ENCODE measurements around the gene EFNA1.
A peak's percentile ranks its signal among the peaks of the same experiment; 100 is the strongest.

EFNA1 gene

DNA sequence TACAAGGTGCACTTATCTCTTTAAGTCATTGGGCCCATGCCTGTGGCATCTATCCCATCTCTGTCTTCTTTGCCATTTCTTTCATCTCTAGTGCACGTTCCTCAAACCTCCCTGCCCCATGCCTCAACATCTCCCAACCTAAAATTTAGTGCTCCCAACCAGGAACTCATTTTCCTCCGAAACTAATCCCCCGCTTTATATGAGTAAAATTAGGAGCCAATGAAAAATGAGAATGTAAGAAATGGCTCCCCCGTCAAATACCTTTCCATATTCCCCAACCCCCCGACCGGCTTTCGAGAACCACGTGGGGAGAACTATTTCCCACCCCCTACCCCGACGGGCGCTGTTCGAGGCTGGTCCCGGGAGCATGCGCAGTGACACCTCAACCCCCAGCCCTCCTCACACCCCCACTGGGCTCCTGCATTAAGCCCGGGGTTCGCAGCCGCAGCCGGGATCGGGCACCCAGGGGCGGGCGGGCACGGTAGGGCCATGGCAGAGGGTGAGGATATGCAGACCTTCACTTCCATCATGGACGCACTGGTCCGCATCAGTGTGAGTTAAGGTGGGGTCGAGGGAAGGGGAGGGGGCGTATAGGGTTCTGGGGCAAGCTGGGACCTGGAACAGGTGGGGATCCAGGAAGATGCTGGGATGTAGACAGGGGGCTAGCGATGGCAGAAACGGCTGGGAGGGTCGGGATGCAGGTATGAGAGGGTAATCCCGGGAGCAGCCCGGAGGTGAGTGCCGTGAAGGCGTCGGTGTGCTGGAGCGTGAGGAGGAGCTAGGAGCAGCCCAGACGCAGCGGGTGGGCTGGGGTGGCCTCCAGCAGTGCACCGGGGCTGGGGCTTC lies 46.0 kb downstream of the EFNA1 start, which contains the start of gene TRIM46:
Gene TRIM46 (plus strand): TSS at position 372 of the 846 bp plus-strand sequence. CDS start 118 bp downstream, at position 490.
- peak within 1 kb of the TSS; percentile 80 for H3K4me3 ChIP-seq (ENCODE audit: low read depth, low read length)

DNA sequence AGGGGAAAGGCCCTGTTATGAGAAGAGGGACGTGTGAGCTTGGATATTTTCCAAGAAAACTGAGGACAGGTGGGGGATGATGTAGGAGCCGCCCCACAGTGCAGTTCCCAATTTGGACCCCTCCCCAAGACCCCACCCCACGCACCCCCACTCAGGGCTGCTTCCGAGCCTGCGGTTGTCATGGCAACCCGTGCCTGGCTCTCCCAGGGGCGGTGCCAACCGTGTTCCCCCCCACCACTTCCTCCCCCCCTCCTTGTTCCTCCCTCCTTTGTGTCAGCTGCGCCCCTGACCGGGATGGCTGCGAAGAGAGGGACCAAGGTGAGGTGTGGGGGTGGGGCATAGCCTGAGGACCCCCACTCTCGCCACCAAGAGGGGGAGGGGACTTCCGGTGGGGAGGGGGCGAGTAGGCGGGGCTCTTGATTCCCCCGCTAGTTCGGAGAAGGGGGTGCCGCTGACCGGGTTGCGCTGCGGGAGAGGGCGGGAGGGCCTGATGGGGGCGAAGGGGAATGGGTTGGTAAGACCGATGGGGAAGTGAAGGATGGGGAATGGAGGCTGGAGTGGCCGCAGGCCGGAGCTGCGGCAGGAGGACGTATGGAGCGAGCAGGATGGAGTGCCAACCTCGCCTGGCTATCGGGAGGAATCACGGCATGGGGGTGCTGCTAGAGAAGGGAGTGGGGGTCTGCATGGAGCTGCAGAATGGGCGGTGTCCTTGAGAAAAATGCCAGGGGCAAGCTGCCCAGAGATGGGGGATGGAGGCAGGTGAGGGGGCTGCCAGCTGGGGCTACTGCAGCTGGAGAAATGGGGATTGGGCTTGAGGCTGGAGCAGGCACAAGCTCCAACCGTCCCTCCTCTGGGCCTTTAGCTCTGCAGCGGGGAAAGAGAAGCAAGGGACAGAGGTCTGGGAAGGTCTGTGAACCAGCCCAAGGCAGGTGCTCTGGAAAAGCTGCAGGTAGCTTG lies 46.9 kb downstream of the EFNA1 start:
- H3K4me3 ChIP-seq (ENCODE audit: low read depth, low read length): peak overlapping the region; percentile 80

DNA sequence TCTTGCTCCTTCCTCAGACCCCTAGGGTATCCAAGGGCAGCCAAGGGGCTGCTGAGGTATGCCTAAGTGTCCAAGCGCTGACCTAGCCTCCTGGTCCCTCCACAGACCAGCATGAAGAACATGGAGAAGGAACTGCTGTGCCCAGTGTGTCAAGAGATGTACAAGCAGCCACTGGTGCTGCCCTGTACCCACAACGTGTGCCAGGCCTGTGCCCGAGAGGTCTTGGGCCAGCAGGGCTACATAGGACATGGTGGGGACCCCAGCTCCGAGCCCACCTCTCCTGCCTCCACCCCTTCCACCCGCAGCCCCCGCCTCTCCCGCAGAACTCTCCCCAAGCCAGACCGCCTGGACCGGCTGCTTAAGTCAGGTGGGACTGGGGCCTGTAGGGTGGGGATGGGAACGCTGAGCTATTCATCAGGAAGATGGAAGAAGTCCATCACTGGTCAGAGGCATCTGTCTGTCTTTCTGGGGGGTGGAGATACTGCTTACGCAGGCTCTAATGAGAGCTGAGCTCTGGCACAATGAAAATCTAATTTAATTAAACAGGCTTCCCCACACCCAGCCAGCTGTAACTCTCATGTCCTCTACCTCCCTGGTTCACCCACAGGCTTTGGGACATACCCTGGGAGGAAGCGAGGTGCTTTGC lies 47.7 kb downstream of the EFNA1 start:
- peak overlapping the region; percentile 80 for H3K4me3 ChIP-seq (ENCODE audit: low read depth, low read length)

DNA sequence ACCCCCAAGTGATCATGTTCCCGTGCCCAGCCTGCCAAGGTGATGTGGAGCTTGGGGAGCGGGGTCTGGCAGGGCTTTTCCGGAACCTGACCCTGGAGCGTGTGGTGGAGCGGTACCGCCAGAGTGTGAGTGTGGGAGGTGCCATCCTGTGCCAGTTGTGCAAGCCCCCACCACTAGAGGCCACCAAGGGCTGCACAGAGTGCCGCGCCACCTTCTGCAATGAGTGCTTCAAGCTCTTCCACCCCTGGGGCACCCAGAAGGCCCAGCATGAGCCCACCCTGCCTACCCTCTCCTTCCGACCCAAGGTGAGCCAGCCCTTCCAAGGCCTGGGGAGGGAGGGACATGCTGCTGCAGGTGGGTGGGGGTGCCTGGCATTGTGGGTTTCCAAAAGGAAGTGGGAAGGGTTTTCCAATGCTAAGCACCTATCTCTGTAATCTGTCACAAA lies 48.3 kb downstream of the EFNA1 start:
- no peak overlapping the region for H3K4me3 ChIP-seq (ENCODE audit: low read depth, low read length)

DNA sequence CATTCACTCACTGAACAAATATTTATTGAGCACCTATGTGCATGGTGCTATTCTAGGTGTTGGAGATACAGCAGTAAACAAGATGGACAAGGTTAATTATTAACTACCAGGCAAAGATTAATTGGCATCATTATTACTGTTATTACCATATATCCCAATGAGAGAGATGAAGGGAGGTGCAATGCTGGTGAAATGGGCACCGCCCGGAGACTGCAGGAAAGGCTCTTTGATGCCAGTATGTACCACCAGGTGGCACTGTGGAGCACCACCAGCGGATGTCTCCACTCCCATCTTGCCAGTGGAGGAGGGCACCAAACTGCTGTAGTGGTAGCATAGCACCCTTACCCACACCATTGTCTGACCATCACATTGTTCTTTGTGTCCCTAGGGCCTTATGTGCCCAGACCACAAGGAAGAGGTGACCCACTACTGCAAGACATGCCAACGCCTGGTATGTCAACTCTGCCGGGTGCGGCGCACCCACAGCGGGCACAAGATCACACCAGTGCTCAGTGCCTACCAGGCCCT lies 48.9 kb downstream of the EFNA1 start:
- no peak overlapping the region for H3K4me3 ChIP-seq (ENCODE audit: low read depth, low read length)

DNA sequence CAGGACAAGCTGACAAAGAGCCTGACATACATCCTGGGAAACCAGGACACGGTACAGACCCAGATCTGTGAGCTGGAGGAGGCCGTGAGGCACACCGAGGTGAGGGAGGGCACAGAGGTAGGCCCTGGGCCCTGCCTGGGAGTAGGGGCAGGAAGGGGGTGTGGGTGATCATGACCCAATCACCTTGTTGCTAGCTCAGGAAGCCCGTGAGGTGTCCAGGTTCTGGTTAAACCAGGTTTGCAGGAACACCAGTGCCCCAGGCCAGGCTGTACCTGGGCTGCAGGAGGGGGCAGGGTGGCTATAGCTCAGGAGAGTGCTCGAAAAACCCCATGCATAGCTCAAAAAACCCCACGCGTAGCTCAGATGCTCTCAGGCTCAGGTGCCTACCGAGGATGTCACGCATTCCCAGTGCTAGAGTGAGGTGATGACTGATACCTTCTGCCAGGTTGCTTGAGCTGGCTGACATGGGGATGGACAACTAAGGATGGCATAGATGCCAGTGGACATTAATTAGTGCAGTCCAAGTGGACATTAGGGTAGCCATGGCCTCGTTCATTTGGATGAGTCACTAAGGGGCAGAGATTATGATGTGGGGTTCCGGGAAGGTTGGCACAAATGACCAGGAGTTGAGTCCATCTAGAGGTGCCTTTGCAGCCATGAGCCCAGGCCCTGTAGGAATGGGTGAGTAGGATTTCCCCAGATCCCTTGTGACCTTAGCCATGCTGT lies 49.7 kb downstream of the EFNA1 start:
- H3K4me3 ChIP-seq (ENCODE audit: low read depth, low read length): no peak overlapping the region

DNA sequence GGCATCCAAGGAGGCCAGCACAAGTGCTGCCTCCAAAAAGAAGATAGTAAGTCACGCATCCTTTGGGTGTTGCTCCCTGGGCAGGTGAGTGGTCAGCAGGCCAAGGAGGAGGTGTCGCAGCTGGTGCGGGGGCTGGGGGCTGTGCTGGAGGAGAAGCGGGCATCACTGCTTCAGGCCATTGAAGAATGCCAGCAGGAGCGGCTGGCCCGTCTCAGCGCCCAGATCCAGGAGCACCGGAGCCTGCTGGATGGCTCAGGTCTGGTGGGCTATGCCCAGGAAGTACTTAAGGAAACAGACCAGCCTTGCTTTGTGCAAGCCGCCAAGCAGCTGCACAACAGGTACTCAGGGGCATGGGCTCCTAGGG lies 50.2 kb downstream of the EFNA1 start:
- no peak overlapping the region for H3K4me3 ChIP-seq (ENCODE audit: low read depth, low read length)

DNA sequence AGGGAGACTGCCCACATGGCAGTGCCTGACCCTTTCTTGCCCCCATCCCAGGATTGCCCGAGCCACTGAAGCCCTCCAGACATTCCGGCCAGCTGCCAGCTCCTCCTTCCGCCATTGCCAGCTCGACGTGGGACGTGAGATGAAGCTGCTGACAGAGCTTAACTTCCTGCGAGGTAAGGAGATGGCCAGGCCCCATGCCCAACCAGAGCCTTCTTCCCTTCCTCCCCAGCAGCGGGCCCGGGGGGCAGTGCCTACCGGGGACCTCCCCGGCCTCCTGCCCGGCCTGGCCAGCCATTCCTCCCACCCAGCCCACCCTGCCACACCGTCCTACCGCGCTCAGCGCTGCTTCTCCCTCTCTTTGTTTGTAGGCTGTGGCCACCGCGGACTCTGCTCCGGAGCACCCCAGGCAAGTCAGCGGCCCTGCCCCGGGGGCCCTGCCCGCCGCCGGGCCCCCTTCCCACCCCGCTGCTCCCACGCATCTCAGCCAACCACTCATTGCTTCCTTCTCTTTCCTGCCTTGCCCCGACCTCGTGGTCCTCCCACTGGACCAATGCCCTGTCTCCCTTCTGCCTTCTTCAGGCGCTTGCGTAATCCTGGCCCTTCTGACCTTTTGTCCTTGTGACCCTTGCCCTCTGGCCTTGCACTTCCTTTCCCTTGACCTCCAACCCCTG lies 50.9 kb downstream of the EFNA1 start:
- H3K4me3 ChIP-seq (ENCODE audit: low read depth, low read length): no peak overlapping the region

DNA sequence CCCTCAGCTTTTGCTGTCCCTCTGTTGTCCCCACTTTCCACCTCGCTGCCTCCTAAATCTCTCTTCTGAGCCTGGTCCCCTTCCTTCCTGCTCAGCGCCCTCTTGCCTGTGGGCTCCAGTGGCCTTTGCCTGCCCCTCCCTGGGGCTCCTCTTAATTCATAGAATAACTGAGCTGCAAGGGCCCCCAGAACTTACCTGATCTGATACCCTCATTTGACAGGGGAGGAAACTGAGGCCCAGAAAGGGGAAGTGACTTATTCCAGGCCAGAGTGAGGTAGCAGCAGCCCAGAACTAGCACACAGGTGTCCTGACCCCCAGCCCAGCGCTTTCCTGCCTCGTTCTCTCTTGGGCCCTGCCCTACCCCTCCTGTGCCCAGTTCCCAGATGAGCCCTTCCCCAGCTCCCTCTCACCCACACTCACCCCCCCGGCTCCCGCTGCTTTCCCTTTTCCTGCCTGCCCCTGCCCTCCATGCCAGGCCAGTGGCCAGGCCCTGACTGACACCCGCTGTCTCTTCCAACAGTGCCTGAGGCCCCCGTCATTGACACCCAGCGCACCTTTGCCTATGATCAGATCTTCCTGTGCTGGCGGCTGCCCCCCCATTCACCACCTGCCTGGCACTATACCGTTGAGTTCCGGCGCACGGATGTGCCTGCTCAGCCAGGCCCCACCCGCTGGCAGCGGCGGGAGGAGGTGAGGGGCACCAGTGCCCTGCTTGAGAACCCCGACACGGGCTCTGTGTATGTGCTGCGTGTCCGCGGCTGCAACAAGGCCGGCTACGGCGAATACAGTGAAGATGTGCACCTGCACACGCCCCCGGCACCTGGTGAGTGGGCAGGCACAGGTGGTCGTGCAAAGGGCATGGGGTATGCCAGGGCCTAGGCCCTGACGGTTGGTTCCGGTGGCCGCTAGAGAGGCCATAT lies 51.7 kb downstream of the EFNA1 start:
- no peak overlapping the region for H3K4me3 ChIP-seq (ENCODE audit: low read depth, low read length)

DNA sequence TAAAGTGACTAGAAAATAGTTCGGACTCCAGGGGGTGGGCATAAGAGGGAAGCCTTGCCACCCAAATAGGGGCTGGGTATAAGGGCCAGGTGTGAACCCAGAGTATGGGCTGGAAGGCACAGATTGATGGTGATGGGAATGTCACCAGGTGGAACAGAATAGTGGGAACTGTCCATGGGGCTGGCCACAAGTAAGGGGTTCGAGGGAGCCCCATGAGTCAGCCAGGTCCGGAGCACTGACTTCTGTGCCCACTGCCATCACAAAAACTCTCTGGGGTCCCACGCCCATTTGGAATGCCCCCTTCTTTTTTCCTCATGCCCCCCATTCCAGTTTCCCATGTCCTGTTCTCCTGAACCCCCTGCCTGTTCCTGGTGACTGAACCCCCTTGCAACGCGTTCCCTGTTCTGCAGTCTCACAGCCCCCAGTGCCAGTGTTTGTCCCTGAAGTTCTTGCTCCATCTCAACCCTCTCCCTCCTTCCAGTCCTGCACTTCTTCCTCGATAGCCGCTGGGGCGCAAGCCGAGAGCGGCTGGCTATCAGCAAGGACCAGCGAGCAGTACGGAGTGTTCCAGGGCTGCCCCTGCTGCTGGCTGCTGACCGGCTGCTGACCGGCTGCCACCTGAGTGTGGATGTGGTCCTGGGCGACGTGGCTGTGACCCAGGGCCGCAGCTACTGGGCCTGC lies 53.8 kb downstream of the EFNA1 start:
- H3K4me3 ChIP-seq (ENCODE audit: low read depth, low read length): no peak overlapping the region

DNA sequence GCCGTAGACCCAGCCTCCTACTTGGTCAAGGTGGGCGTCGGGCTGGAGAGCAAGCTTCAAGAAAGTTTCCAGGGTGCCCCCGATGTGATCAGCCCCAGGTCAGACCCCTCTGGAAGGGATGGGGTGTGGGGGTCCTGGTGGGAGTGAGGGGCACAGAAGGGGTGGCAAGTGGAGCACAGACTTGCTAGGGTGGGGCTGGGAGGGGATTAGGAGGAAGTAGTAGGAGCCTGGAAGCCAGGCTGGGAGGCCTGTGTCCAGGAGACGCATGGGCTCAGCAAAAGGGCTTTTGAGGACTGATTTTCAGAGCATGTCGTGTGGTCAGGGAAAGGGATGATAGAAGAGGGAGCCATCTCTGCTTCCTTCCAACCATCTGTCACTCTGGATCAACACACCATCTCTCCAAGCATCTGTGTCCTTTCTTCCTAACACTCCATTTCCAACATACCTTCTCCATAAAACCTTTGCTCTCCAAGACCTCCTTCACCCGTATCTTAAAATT lies 54.4 kb downstream of the EFNA1 start:
- H3K4me3 ChIP-seq (ENCODE audit: low read depth, low read length): no peak overlapping the region

DNA sequence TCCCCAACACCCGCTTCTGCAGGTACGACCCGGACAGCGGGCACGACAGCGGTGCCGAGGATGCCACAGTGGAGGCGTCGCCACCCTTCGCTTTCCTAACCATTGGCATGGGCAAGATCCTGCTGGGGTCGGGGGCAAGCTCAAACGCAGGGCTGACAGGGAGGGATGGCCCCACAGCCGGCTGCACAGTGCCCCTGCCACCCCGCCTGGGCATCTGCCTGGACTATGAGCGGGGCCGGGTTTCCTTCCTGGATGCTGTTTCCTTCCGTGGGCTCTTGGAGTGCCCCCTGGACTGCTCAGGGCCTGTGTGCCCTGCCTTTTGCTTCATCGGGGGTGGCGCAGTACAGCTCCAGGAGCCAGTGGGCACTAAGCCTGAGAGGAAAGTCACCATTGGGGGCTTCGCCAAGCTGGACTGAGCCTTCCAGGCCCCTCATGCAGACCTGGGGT lies 56.1 kb downstream of the EFNA1 start:
- H3K4me3 ChIP-seq (ENCODE audit: low read depth, low read length): no peak overlapping the region

DNA sequence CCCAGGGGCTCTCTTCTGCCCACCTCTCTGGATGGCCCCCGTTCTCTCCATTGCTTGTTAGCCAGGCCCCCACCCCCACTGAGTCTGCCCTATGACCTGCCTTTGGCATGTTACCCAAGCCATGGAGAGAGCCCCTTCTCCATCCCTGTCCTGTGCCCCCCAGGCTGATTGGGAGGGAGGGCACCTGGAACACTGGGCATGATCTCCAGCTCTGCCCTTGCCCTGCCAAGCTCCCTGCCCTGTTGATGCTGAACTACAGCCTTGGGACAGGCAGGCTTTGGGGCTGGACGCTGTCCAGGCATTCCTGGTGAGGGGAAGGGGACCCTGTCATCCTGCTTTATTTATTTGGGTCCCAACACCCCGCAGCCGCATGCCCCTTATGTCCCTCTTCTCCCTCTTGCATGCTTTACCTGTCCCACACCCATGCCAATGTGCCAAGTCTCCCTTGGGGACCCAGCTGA lies 56.7 kb downstream of the EFNA1 start:
- no peak overlapping the region for H3K4me3 ChIP-seq (ENCODE audit: low read depth, low read length)
